Endothelial cell of umbilical vein (primary cell): ENCODE data around the gene GABBR2.

ENCODE experiments used
- EZH2 ChIP-seq: IDR thresholded peaks from 2 replicates; pipeline ENCODE4 v1.6.1; 2012; ENCODE audit warnings: borderline replicate concordance, low read depth, mild to moderate bottlenecking, moderate library complexity, low read length, inconsistent platforms; ENCODE audit not compliant: severe bottlenecking
- FOS ChIP-seq: IDR thresholded peaks from 2 replicates; pipeline ENCODE4 v1.6.1; 2011; ENCODE audit warnings: mild to moderate bottlenecking, low read length, moderate library complexity, borderline replicate concordance; ENCODE audit not compliant: insufficient read depth
- JUN ChIP-seq: IDR thresholded peaks from 2 replicates; pipeline ENCODE4 v1.6.1; 2011; ENCODE audit warnings: borderline replicate concordance, low read depth; ENCODE audit not compliant: insufficient read length, insufficient read depth
- POLR2A ChIP-seq: IDR thresholded peaks from 2 replicates; pipeline ENCODE4 v1.6.1; 2012; ENCODE audit warnings: low read depth, mild to moderate bottlenecking, control low read depth, low read length
- POLR2AphosphoS5 ChIP-seq: IDR thresholded peaks from 2 replicates; pipeline ENCODE4 v1.6.1; 2012; ENCODE audit warnings: low read depth, mild to moderate bottlenecking, control low read depth, low read length, moderate library complexity; ENCODE audit not compliant: insufficient read depth
- TF ChIP-seq, protein P1 (sequence below), 2 donors: IDR thresholded peaks; 1 replicate in 1 of 2; 2 replicates in 1 of 2; pipeline ENCODE4 v1.5.1; 2011; ENCODE audit warnings: low read length in 2 of 2, mild to moderate bottlenecking in 2 of 2, moderate library complexity in 2 of 2, control low read depth in 1 of 2, inconsistent platforms in 1 of 2, low read depth in 1 of 2; ENCODE audit not compliant: insufficient read depth in 1 of 2; ENCODE audit errors: extremely low read depth in 1 of 2

DNA sequence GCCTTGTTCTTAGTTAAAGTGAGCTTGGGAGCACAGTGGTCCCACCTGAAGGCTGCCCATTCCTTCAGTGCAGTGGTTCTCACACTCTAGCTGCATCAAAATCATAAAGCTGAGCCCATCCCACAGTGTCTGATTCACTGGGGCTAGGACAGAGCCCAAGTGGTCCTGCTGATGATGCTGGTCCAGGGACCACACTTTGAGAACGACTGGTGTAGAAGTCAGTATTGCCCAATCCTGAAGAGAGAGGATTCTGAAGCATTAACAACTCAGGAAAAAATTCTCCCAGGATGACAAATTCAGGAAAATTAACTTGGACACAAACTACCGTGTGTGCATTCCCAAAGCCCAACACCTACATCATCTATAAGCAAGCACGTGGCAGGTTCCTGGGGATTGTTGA is 176.2 kb downstream of the GABBR2 start:
- no peak for TF ChIP-seq POLR2A
- TF ChIP-seq, protein P1, sequence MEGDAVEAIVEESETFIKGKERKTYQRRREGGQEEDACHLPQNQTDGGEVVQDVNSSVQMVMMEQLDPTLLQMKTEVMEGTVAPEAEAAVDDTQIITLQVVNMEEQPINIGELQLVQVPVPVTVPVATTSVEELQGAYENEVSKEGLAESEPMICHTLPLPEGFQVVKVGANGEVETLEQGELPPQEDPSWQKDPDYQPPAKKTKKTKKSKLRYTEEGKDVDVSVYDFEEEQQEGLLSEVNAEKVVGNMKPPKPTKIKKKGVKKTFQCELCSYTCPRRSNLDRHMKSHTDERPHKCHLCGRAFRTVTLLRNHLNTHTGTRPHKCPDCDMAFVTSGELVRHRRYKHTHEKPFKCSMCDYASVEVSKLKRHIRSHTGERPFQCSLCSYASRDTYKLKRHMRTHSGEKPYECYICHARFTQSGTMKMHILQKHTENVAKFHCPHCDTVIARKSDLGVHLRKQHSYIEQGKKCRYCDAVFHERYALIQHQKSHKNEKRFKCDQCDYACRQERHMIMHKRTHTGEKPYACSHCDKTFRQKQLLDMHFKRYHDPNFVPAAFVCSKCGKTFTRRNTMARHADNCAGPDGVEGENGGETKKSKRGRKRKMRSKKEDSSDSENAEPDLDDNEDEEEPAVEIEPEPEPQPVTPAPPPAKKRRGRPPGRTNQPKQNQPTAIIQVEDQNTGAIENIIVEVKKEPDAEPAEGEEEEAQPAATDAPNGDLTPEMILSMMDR (IDR thresholded peaks at IDR 0.05; ENCODE audit: extremely low read depth in 1 of 2, insufficient read depth in 1 of 2, low read depth in 1 of 2, low read length in 2 of 2): no peak
- no peak for TF ChIP-seq EZH2
- TF ChIP-seq POLR2AphosphoS5: no peak
- TF ChIP-seq JUN: no peak
- TF ChIP-seq FOS: no peak
